Heart right ventricle (tissue), 16 donors: ENCODE data around the gene SPTLC1. TPM values are rescaled to one million over a fixed set of nuclear protein-coding genes. Genes with fewer than 3 reads are reported as not detected.
A peak's percentile ranks its signal among the peaks of the same experiment; 100 is the strongest.
"Not testable (repeated sequence)": the region's sequence is repeated elsewhere in the genome, so short reads cannot be mapped to it uniquely, and the experiment has no call there.

Source experiments
- ATAC-seq, 8 donors: fragments of 200-7000 bp; cut with Tn5 transposase; one replicate each; pipeline ENCODE4 v1.9.1; 2020; ENCODE audit warnings: mild to moderate bottlenecking in 8 of 8, moderate library complexity in 8 of 8, moderate number of reproducible peaks in 1 of 8
- DNase-seq, 2 donors: peaks; one replicate each; pipeline ENCODE4 v3.0.0-alpha.2; 2020
- H3K27ac ChIP-seq, 10 donors: fragments of 200-600 bp; sonication (generic) in 2 of 10; one replicate each; pipeline versions ENCODE4 v1.5.0 to v1.8.0; 2020 to 2022; ENCODE audit warnings: mild to moderate bottlenecking in 3 of 10
- H3K27me3 ChIP-seq, 7 donors: fragments of 200-600 bp; one replicate each; pipeline ENCODE4 v1.8.0; 2021 to 2022; ENCODE audit warnings: mild to moderate bottlenecking in 2 of 7
- H3K36me3 ChIP-seq, 9 donors: fragments of 200-600 bp; sonication (generic) in 1 of 9; one replicate each; pipeline versions ENCODE4 v1.5.0 to v1.8.0; 2020 to 2022; ENCODE audit warnings: mild to moderate bottlenecking in 2 of 9
- H3K4me1 ChIP-seq, 9 donors: fragments of 200-600 bp; sonication (generic) in 1 of 9; one replicate each; pipeline versions ENCODE4 v1.5.0 to v1.8.0; 2020 to 2022; ENCODE audit warnings: mild to moderate bottlenecking in 4 of 9
- H3K4me3 ChIP-seq, 10 donors: fragments of 200-600 bp; sonication (generic) in 2 of 10; one replicate each; pipeline versions ENCODE4 v1.5.0 to v1.8.0; 2020 to 2022; ENCODE audit warnings: mild to moderate bottlenecking in 7 of 10, moderate library complexity in 2 of 10
- H3K9me3 ChIP-seq, 11 donors: fragments of 200-600 bp in 10 of 11; sonication (generic) in 2 of 11; one replicate each; pipeline versions ENCODE4 v1.5.0 to v1.8.0; 2013 to 2022; ENCODE audit warnings: mild to moderate bottlenecking in 2 of 11, control low read depth in 1 of 11, moderate library complexity in 1 of 11
- whole genome bisulfite sequencing, 2 donors: extraction: QIAGEN DNeasy Blood & Tissue Kit; methylation state at CpG; one replicate each; pipeline ENCODE4 v1.1.7; 2013; ENCODE audit warnings: inconsistent platforms in 1 of 2; 5-methylcytosine and 5-hydroxymethylcytosine counted together
- intact Hi-C, 10 donors: fragments of 100-400 bp; cut with DNase I; formaldehyde crosslinking; loops; one replicate each; pipeline versions ENCODE4 v1.11.1 to v1.14.2; 2022
- polyA plus RNA-seq, 2 donors: library from polyadenylated mRNA; stranded (reverse); fragments of 200-250 nt; gene quantifications; one replicate each; pipeline ENCODE4 v1.2.3, GENCODE V29; 2013
- total RNA-seq, 10 donors: library from RNA; stranded (reverse); fragmentation: NEBNext Ultra II Directional in 3 of 10; extraction: Animal tissue kit (Norgen Biotek cat#: 25700) in 3 of 10; gene quantifications; one replicate each; pipeline versions ENCODE4 v1.2.1 to v1.2.4, GENCODE V29; 2021 to 2023
- TF ChIP-seq, protein P1 (sequence below), 9 donors: fragments of 200-600 bp; sonication (generic) in 2 of 9; IDR thresholded peaks; one replicate each; pipeline versions ENCODE4 v1.5.0 to v1.8.0; 2021 to 2022; ENCODE audit warnings: antibody characterized with exemption in 9 of 9, mild to moderate bottlenecking in 5 of 9, moderate library complexity in 1 of 9
- donor health status: Arrhythmogenic right ventricular cardiomyopathy.
- donor health status: ischemic (EF 13 %, LVEDD 7.1; RV severe dilation, severe dysfunction).
- donor health status: healthy with polysubstance abuse.
- donor health status: DM: no; HTN: yes; CAD: no.
- donor health status: DM: no; HTN: no; CAD: no.
- donor health status: ischemic (EF 25% LVEDD 6.9; RV normal size, moderate dysfunction).
- donor health status: ischemic (EF 25% LVEDD 5.7; RV mildly dilated, moderate dysfunction).
- donor health status: healthy.
- donor health status: DM: yes; HTN: yes; CAD: no.
- donor health status: Ischemic cardiomyopathy.
- donor health status: ischemic (EF 35%, LVEDD 5.7; RV mildly dilated, moderate dysfunction).
- donor health status: nonischemic (EF 11% LVEDD 7.7; RV severe dilation, severe dysfunction).
- donor health status: DM: yes; HTN: yes; CAD: no.
- donor health status: PGD.
- donor health status: ischemic (EF 29% LVEDD 5.4; RV normal size, mild dysfunction).
- donor health status: nonischemic (EF 23%, LVEDD 6.1; RV moderate dilation, normal function).

Gene SPTLC1
- total and polyA plus RNA-seq, 12 donors, result 17.1 to 28.1 (median 23.0) TPM

DNA sequence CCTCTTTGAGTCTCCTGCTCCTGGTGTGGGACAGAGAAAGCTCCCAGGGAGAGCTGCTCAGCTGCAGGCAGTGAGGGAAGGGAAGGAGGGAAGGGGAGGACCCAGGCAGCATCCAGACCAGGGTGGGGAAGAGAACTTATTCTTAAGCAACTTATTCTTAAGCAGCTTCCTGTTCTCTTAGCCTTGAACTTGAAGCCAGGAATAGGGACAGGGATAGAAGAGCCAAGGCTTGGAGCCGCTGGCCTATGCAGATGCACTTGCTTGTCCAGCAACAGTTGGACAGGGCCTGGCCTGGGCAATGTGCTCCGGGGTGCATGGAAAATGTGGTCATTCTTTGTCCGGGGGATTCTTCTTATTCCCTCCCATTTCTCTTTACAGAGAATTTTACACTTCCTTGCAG, 31.4 kb upstream of the SPTLC1 start:
- 39 to 56% methylated on average over 3 of the region's 3 CpGs for WGBS, 2 donors
- DNase-seq (no peak), ATAC-seq (peak; percentile 18 to 72 (median 58))
- intact Hi-C loops, result loop anchor here in 3 of 10 donors (10.0 kb wide), 3 partner anchors 78 to 98 kb away; no protein-coding TSS in a partner anchor
- Histone ChIP-seq H3K4me3 (no peak overlapping the region), H3K27me3 (peaks cover 0 to 14% (median 5%) of the 10 kb centered on the region in 7 donors), H3K36me3 (no peaks in the 10 kb centered on the region), H3K27ac (peak overlapping the region in 8 of 10 donors; percentile 20 to 85 (median 70)), H3K4me1 (peaks cover 0 to 22% (median 17%) of the 10 kb centered on the region in 9 donors), H3K9me3 (no peaks in the 10 kb centered on the region)
- TF ChIP-seq, protein P1, sequence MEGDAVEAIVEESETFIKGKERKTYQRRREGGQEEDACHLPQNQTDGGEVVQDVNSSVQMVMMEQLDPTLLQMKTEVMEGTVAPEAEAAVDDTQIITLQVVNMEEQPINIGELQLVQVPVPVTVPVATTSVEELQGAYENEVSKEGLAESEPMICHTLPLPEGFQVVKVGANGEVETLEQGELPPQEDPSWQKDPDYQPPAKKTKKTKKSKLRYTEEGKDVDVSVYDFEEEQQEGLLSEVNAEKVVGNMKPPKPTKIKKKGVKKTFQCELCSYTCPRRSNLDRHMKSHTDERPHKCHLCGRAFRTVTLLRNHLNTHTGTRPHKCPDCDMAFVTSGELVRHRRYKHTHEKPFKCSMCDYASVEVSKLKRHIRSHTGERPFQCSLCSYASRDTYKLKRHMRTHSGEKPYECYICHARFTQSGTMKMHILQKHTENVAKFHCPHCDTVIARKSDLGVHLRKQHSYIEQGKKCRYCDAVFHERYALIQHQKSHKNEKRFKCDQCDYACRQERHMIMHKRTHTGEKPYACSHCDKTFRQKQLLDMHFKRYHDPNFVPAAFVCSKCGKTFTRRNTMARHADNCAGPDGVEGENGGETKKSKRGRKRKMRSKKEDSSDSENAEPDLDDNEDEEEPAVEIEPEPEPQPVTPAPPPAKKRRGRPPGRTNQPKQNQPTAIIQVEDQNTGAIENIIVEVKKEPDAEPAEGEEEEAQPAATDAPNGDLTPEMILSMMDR (IDR thresholded peaks at IDR 0.05), result no peak

DNA sequence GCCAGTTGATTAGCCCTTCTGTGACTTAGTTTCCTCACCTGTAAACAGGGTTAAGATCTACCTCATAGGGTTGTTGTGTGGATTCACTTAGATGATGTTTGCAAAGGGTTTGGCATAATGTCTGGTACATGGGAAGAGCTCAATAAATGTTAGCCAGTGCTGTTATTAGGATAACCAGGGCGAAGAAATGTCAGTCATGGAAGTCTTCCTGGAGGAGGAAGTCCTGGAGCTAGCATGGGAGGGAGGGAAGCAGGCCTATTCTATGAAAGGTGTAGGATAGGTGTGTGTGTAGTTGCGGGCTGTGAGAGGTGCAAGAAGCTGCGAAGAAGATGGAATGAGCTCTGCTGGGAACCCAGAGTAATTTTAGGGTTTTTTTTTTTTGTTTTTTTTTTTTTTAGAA, 30.6 kb upstream of the SPTLC1 start:
- peaks cover 0 to 28% (median 21%) of the 10 kb centered on the region in 9 donors for H3K4me1 ChIP-seq
- WGBS, 2 donors, result 96% methylated on average over 3 of the region's 3 CpGs
- not testable (repeated sequence) for ATAC-seq, DNase-seq, H3K36me3 ChIP-seq, H3K4me3 ChIP-seq, H3K9me3 ChIP-seq
- intact Hi-C loops, result loop anchor here in 3 of 10 donors (10.0 kb wide), 3 partner anchors 79 to 99 kb away; no protein-coding TSS in a partner anchor
- peaks cover 0 to 22% (median 10%) of the 10 kb centered on the region in 7 donors for H3K27me3 ChIP-seq
- peak overlapping the region in 2 of 10 donors; percentile 68 to 85 for H3K27ac ChIP-seq

DNA sequence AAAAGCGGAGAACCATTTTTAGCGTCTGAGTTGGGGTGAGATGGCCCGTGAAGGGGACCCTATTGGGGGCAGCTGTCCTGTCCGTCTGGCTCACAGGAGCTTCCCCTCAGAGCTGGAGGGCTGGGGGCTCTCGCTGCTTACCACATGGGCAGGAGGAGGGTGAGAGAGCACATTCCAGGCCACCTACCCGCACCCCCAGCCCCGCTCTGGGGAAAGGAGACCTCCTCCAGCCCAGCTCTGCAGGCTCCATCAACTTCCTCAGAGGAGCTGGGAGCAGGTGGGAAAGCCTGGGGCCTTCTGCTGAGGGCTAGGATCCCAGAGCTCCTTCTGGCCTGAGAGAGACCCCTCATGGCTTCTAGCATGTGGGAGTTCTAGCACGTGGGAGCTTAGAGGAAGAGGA, 27.1 kb upstream of the SPTLC1 start:
- 77 to 83% methylated on average over 8 of the region's 8 CpGs for WGBS, 2 donors
- H3K4me1 ChIP-seq, result peaks cover 0 to 29% (median 22%) of the 10 kb centered on the region in 9 donors
- H3K27me3 ChIP-seq, result peaks cover 0 to 28% (median 14%) of the 10 kb centered on the region in 7 donors
- no peaks in the 10 kb centered on the region for H3K36me3 ChIP-seq
- H3K27ac ChIP-seq, result no peak overlapping the region
- intact Hi-C loops, result loop anchor here in 5 of 10 donors (5.0 to 10.0 kb wide), 5 partner anchors 82 to 150 kb away; partner anchors contain the start of gene IARS1 (in 1 of the 5)
- no peaks in the 10 kb centered on the region for H3K9me3 ChIP-seq
- TF ChIP-seq, protein P1 (IDR thresholded peaks at IDR 0.05), result no peak
- DNase-seq (no peak), ATAC-seq (no peak)
- H3K4me3 ChIP-seq, result no peak overlapping the region

GRCh38 chr9:92141144-92142129, 26.2 kb upstream of the SPTLC1 start:
- peak in 1 of 2 donors; percentile 34 for DNase-seq
- TF ChIP-seq, protein P1 (IDR thresholded peaks at IDR 0.05), result peak in 1 of 9 donors; percentile 7
- Histone ChIP-seq H3K27ac (no peak overlapping the region), H3K4me1 (peaks cover 0 to 21% (median 13%) of the 10 kb centered on the region in 9 donors), H3K4me3 (peak overlapping the region; percentile 4 to 53 (median 47)), H3K36me3 (no peaks in the 10 kb centered on the region), H3K27me3 (peaks cover 0 to 28% (median 14%) of the 10 kb centered on the region in 7 donors), H3K9me3 (no peaks in the 10 kb centered on the region)
- ATAC-seq, result peak in 7 of 8 donors; percentile 4 to 51 (median 34)
- intact Hi-C loops, result loop anchor here in 5 of 10 donors (5.0 to 10.0 kb wide), 5 partner anchors 83 to 151 kb away; partner anchors contain the start of gene IARS1 (in 1 of the 5)
- WGBS, 2 donors, result 16 to 17% methylated on average over 61 to 62 of the region's 62 CpGs
